OCI-LY3 (cell line): ENCODE measurements around the gene CLK2.
"Not testable (repeated sequence)": the region's sequence is repeated elsewhere in the genome, so short reads cannot be mapped to it uniquely, and the experiment has no call there.

ENCODE experiments used
- H2AFZ ChIP-seq: fragments of 200-600, 300-600 bp; shearing (Covaris generic); 2 replicates; pipeline ENCODE4 v1.6.0; 2014; ENCODE audit warnings: antibody characterized with exemption, low read depth, low read length
- H3K27ac ChIP-seq: fragments of 200-600, 300-600 bp; sonication (generic); 2 replicates; pipeline ENCODE4 v1.5.1; 2014; ENCODE audit warnings: mild to moderate bottlenecking, low read length, moderate library complexity, mixed read lengths
- H3K27me3 ChIP-seq: fragments of 200-600, 300-600 bp; sonication (generic); 2 replicates; pipeline ENCODE4 v1.6.1; 2014; ENCODE audit warnings: low read depth, low read length, mixed read lengths
- H3K36me3 ChIP-seq: fragments of 200-600, 300-600 bp; sonication (generic); replicated peaks from 2 replicates; pipeline ENCODE3; 2014; ENCODE audit warnings: low read depth, low read length, mixed read lengths
- H3K4me1 ChIP-seq: fragments of 300-600, 200-600 bp; sonication (generic); 2 replicates; pipeline ENCODE4 v1.6.1; 2014; ENCODE audit warnings: low read length, mixed read lengths
- H3K4me2 ChIP-seq: fragments of 200-600, 300-600 bp; sonication (generic); 2 replicates; pipeline ENCODE4 v1.6.1; 2014; ENCODE audit warnings: low read length, mixed read lengths
- H3K4me3 ChIP-seq: fragments of 300-600, 200-600 bp; sonication (generic); 2 replicates; pipeline ENCODE4 v1.5.1; 2014; ENCODE audit warnings: antibody characterized with exemption, mild to moderate bottlenecking, low read length, moderate library complexity
- H3K79me2 ChIP-seq: fragments of 300-600, 200-600 bp; shearing (Covaris generic); 2 replicates; pipeline ENCODE4 v1.6.1; 2014; ENCODE audit warnings: mild to moderate bottlenecking, low read length, mixed read lengths
- H3K9ac ChIP-seq: fragments of 300-600, 200-600 bp; shearing (Covaris generic); 2 replicates; pipeline ENCODE4 v1.6.0; 2014; ENCODE audit warnings: mild to moderate bottlenecking, low read length, moderate library complexity
- H3K9me3 ChIP-seq: fragments of 200-600, 300-600 bp; shearing (Covaris generic); 2 replicates; pipeline ENCODE4 v1.6.1; 2014; ENCODE audit warnings: low read length, mixed read lengths; ENCODE audit not compliant: insufficient read depth
- H4K20me1 ChIP-seq: fragments of 200-600, 300-600 bp; sonication (generic); 2 replicates; pipeline ENCODE4 v1.6.1; 2016; ENCODE audit warnings: low read length, mixed read lengths; ENCODE audit not compliant: insufficient read depth
- CTCF ChIP-seq: fragments of 200-600, 300-600 bp; sonication (generic); IDR thresholded peaks from 2 replicates; pipeline ENCODE4 v1.5.1; 2014; ENCODE audit warnings: antibody characterized with exemption, low read length, low read depth
- EZH2phosphoT487 ChIP-seq: fragments of 200-600 bp; shearing (Covaris generic); IDR thresholded peaks from 2 replicates; pipeline ENCODE4 v1.6.1; 2018; ENCODE audit warnings: antibody characterized with exemption, mixed run types, low read depth

The CLK2 gene

GRCh38 chr1:155228096-155228427 lies 45.2 kb downstream of the CLK2 start:
- Histone ChIP-seq H3K4me3 (peak overlapping the region; percentile 78), H2AFZ (peak overlapping the region; percentile 52), H3K9ac (peak overlapping the region; percentile 86), H4K20me1 (no peaks in the 10 kb centered on the region), H3K27ac (peak overlapping the region; percentile 68), H3K36me3 (peaks cover 6% of the 10 kb centered on the region), H3K79me2 (peaks cover 19% of the 10 kb centered on the region), H3K27me3 (no peaks in the 10 kb centered on the region), H3K4me2 (peak overlapping the region; percentile 94), H3K9me3 (no peaks in the 10 kb centered on the region), H3K4me1 (peaks cover 16% of the 10 kb centered on the region)
- TF ChIP-seq CTCF (no peak), EZH2phosphoT487 (no peak)

- Histone ChIP-seq H3K27me3 (no peaks in the 10 kb centered on the region), H3K4me3 (peak overlapping the region; percentile 85), H3K4me2 (peak overlapping the region; percentile 94), H3K9ac (peak overlapping the region; percentile 95), H2AFZ (peak overlapping the region; percentile 52), H3K79me2 (peaks cover 19% of the 10 kb centered on the region), H3K36me3 (peaks cover 6% of the 10 kb centered on the region), H4K20me1 (no peaks in the 10 kb centered on the region), H3K9me3 (no peaks in the 10 kb centered on the region), H3K4me1 (peaks cover 16% of the 10 kb centered on the region), H3K27ac (peak overlapping the region; percentile 77)
- no peak for TF ChIP-seq EZH2phosphoT487
- TF ChIP-seq CTCF, result no peak
These were observed 45.8 kb downstream of the CLK2 start for GRCh38 chr1:155227261-155228095.

GRCh38 chr1:155226910-155227260 lies 46.4 kb downstream of the CLK2 start:
- Histone ChIP-seq H3K4me3 (peak overlapping the region; percentile 85), H3K79me2 (peaks cover 19% of the 10 kb centered on the region), H3K9ac (peak overlapping the region; percentile 95), H3K9me3 (no peaks in the 10 kb centered on the region), H3K4me1 (peaks cover 16% of the 10 kb centered on the region), H4K20me1 (no peaks in the 10 kb centered on the region), H2AFZ (peak overlapping the region; percentile 34; the same call in 1 of the 2 replicates), H3K4me2 (peak overlapping the region; percentile 83), H3K27ac (peak overlapping the region; percentile 77), H3K27me3 (no peaks in the 10 kb centered on the region), H3K36me3 (peaks cover 6% of the 10 kb centered on the region)
- TF ChIP-seq EZH2phosphoT487 (no peak), CTCF (0 out of 2 replicates have a peak, but pooled peaks have one; percentile 31)

- H2AFZ ChIP-seq, result peak overlapping the region; percentile 34; the same call in 1 of the 2 replicates
These were observed 47.0 kb downstream of the CLK2 start for GRCh38 chr1:155226188-155226909.

GRCh38 chr1:155225404-155225759 lies 47.9 kb downstream of the CLK2 start:
- H3K27ac ChIP-seq, H3K9me3 ChIP-seq, H3K9ac ChIP-seq, H3K27me3 ChIP-seq, H2AFZ ChIP-seq, H4K20me1 ChIP-seq, H3K4me3 ChIP-seq, H3K36me3 ChIP-seq: not testable (repeated sequence)
- H3K79me2 ChIP-seq, result peaks cover 19% of the 10 kb centered on the region
- peak overlapping the region; percentile 83; the same call in 1 of the 2 replicates for H3K4me2 ChIP-seq
- H3K4me1 ChIP-seq, result peaks cover 16% of the 10 kb centered on the region

More at GRCh38 chr1:155226188-155226909, 47.0 kb downstream of the CLK2 start:
- TF ChIP-seq EZH2phosphoT487 (no peak), CTCF (peak; percentile 90)
- H3K36me3 ChIP-seq, result peaks cover 6% of the 10 kb centered on the region
- peaks cover 19% of the 10 kb centered on the region for H3K79me2 ChIP-seq
- H3K4me1 ChIP-seq, result peaks cover 16% of the 10 kb centered on the region
- peak overlapping the region; percentile 83 for H3K4me2 ChIP-seq
- H3K4me3 ChIP-seq, result peak overlapping the region; percentile 85
- no peaks in the 10 kb centered on the region for H3K27me3 ChIP-seq
- peak overlapping the region; percentile 77 for H3K27ac ChIP-seq
- H3K9ac ChIP-seq, result peak overlapping the region; percentile 95
- no peaks in the 10 kb centered on the region for H4K20me1 ChIP-seq
- no peaks in the 10 kb centered on the region for H3K9me3 ChIP-seq
